Vagina (tissue), 2 donors: ENCODE results near the gene USP21. TPM values are rescaled to one million over a fixed set of nuclear protein-coding genes. Genes with fewer than 3 reads are reported as not detected.

ENCODE experiments used
- DNase-seq, 2 donors: peaks; one replicate each; pipeline ENCODE4 v3.0.0-alpha.2; 2017; ENCODE audit errors: extremely low spot score in 2 of 2
- H3K27ac ChIP-seq: fragments of 200-600 bp; sonication (generic); one replicate; pipeline ENCODE4 v1.5.1; 2019
- H3K27me3 ChIP-seq: fragments of 200-600 bp; sonication (generic); one replicate; pipeline ENCODE4 v1.5.1; 2019
- H3K36me3 ChIP-seq, 2 donors: fragments of 200-600 bp; sonication (generic); one replicate each; pipeline ENCODE4 v1.5.1; 2017 to 2019
- H3K4me1 ChIP-seq: fragments of 200-600 bp; sonication (generic); one replicate; pipeline ENCODE4 v1.5.1; 2019
- H3K4me3 ChIP-seq, 2 donors: fragments of 200-600 bp; sonication (generic); 1 replicate in 1 of 2; 2 replicates in 1 of 2; pipeline ENCODE4 v1.5.1; 2016 to 2019
- H3K9me3 ChIP-seq: fragments of 200-600 bp; sonication (generic); one replicate; pipeline ENCODE4 v1.5.1; 2019
- CTCF ChIP-seq, 3 experiments: fragments of 450-650 bp in 2 of 3; fragments of 200-600 bp in 1 of 3; sonication (generic) in 1 of 3; IDR thresholded peaks; one replicate each; pipeline ENCODE4 v1.5.1; 2017 to 2019; ENCODE audit warnings: antibody characterized with exemption in 3 of 3, mild to moderate bottlenecking in 2 of 3, moderate library complexity in 2 of 3
- POLR2A ChIP-seq, 2 donors: fragments of 450-650 bp; IDR thresholded peaks; one replicate each; pipeline ENCODE4 v1.6.1; 2017; ENCODE audit warnings: antibody characterized with exemption in 2 of 2, mild to moderate bottlenecking in 2 of 2, moderate library complexity in 2 of 2
- POLR2AphosphoS5 ChIP-seq, 2 donors: sonication (generic); formaldehyde crosslinking; IDR thresholded peaks; one replicate each; pipeline ENCODE4 v1.9.0; 2017; ENCODE audit warnings: antibody characterized with exemption in 2 of 2, mild to moderate bottlenecking in 2 of 2, low read depth in 1 of 2; ENCODE audit not compliant: insufficient read depth in 1 of 2
- intact Hi-C: fragments of 100-400 bp; cut with DNase I; formaldehyde crosslinking; loops from one replicate; pipeline ENCODE4 v1.15.1; 2023
- total RNA-seq: library from RNA; depleted of rRNA; stranded (reverse); fragments of >200 nt; gene quantifications from one replicate; pipeline ENCODE4 v1.2.3, GENCODE V29; 2016

The USP21 gene
- total RNA-seq, 1 donor from 2014 or later, result 19.4 TPM

DNA sequence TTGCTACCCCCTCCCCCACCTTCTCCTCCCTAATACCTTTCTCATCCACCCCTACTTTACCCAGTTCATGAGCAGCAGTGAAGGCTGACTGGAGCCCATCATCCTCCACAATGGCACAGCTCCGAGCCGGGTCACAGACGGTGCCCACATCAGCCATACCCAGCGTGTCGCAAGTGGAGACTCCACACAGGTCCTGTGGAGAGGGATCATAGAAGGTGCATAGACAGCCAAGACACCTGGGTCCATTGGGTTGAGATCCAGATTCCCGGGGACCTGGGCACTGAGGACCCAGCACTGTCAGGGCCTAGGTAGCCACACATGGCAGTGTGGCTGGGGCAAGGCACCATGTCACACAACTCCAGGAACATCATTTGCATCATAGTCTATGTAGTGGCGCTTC, 36.8 kb downstream of the USP21 start:
- Histone ChIP-seq H3K4me3 (peak overlapping the region in 1 of 2 donors; percentile 24), H3K4me1 (peaks cover 81% of the 10 kb centered on the region), H3K27ac (peak overlapping the region; percentile 97), H3K27me3 (no peaks in the 10 kb centered on the region), H3K9me3 (no peaks in the 10 kb centered on the region), H3K36me3 (peaks cover 0 to 10% of the 10 kb centered on the region in 2 donors)
- intact Hi-C loops, result loop anchor here (10.0 kb wide), 1 partner anchor 189 kb away; no protein-coding TSS in a partner anchor
- no peak for DNase-seq
- TF ChIP-seq POLR2A (IDR thresholded peaks at IDR 0.05) (no peak), POLR2AphosphoS5 (IDR thresholded peaks at IDR 0.05; ENCODE audit: insufficient read depth in 1 of 2, low read depth in 1 of 2) (no peak), CTCF (IDR thresholded peaks at IDR 0.05) (no peak)

- TF ChIP-seq CTCF (IDR thresholded peaks at IDR 0.05) (no peak), POLR2A (IDR thresholded peaks at IDR 0.05) (peak in 1 of 2 donors; percentile 19), POLR2AphosphoS5 (IDR thresholded peaks at IDR 0.05; ENCODE audit: insufficient read depth in 1 of 2, low read depth in 1 of 2) (peak in 1 of 2 donors; percentile 77)
- intact Hi-C loops, result loop anchor here (10.0 kb wide), 1 partner anchor 188 kb away; no protein-coding TSS in a partner anchor
- Histone ChIP-seq H3K4me3 (peak overlapping the region; percentile 34 to 59), H3K4me1 (peaks cover 88% of the 10 kb centered on the region), H3K27ac (peak overlapping the region; percentile 97), H3K27me3 (no peaks in the 10 kb centered on the region), H3K36me3 (peaks cover 0 to 8% of the 10 kb centered on the region in 2 donors), H3K9me3 (no peaks in the 10 kb centered on the region)
- no peak for DNase-seq
Measured at GRCh38 chr1:161196521-161197451, 37.5 kb downstream of the USP21 start.

- DNase-seq, result no peak
- H3K27ac ChIP-seq, result peak overlapping the region; percentile 97
- no peaks in the 10 kb centered on the region for H3K27me3 ChIP-seq
- H3K4me3 ChIP-seq, result peak overlapping the region; percentile 34 to 59
- TF ChIP-seq CTCF (IDR thresholded peaks at IDR 0.05), result no peak
- TF ChIP-seq POLR2AphosphoS5 (IDR thresholded peaks at IDR 0.05; ENCODE audit: insufficient read depth in 1 of 2, low read depth in 1 of 2), result no peak
- TF ChIP-seq POLR2A (IDR thresholded peaks at IDR 0.05), result no peak
- H3K9me3 ChIP-seq, result no peaks in the 10 kb centered on the region
- peaks cover 84% of the 10 kb centered on the region for H3K4me1 ChIP-seq
- H3K36me3 ChIP-seq, result peaks cover 0 to 8% of the 10 kb centered on the region in 2 donors
- intact Hi-C loops, result loop anchor here (10.0 kb wide), 1 partner anchor 187 kb away; no protein-coding TSS in a partner anchor
Measured at GRCh38 chr1:161197560-161198193, 38.4 kb downstream of the USP21 start.

DNA sequence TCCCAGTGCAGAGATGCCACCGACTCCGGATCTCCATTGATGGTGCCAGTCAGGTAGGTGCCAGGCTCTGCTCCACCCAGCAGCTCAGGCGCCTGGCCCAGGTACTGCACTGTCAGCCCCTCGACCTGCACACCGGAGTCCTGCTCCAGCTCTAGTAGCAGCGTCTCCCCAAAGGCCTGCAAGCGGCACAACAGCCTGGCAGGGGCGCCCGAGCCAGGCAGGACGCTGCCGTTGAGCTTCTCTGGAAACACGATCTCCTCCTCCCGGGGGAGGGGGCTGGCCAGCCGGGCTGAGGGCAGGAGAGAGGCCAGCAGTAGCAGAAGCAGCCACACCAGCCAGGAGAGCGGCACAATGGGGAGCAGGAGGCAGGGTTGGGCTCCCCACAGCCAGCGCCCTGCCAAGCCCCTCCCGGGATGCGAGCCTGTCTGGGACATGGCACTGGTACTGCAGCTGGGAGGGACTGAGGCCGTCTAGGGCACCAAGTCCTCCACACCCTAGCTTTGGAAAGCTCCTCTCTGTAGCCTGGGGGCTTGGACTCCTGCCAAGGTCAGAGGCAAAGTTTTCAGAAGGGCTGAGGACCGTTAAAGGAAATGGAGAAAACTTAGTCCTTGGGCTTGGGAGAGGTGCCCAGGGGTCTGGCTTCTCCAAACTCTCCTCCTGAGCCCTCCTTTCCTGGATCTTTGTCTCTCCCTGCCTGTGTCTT, 39.0 kb downstream of the USP21 start:
- intact Hi-C loops, result loop anchor here (10.0 kb wide), 1 partner anchor 186 kb away; no protein-coding TSS in a partner anchor
- no peak for DNase-seq
- Histone ChIP-seq H3K4me3 (peak overlapping the region; percentile 34 to 59), H3K27me3 (no peaks in the 10 kb centered on the region), H3K27ac (peak overlapping the region; percentile 97), H3K4me1 (peaks cover 86% of the 10 kb centered on the region), H3K36me3 (peaks cover 0 to 2% of the 10 kb centered on the region in 2 donors), H3K9me3 (no peaks in the 10 kb centered on the region)
- no peak for TF ChIP-seq CTCF (IDR thresholded peaks at IDR 0.05)
- no peak for TF ChIP-seq POLR2A (IDR thresholded peaks at IDR 0.05)
